ENCODE data around the gene RYR2.
"Not testable (repeated sequence)": the region's sequence is repeated elsewhere in the genome, so short reads cannot be mapped to it uniquely, and the experiment has no call there.

Gene RYR2

DNA sequence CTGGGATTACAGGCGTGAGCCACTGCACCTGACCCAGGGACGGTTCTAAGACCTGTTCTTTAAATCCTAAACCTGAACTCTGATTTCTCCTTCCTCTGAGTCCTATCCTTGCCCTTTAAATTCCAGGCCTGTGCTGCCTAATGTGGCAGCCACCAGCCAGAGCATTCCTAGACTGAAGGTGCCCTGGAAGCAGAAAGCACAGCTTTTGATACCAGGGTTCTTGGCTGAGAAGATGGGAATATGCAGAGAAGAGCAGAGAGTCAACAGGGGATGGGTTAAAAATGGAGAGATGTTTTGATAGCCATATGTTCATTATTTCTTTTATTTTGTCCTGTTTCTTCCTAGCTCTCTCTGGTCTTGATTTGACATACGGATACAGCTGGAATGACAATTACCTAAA is 49.7 kb downstream of the RYR2 start:
- DNase-seq: no peak

DNA sequence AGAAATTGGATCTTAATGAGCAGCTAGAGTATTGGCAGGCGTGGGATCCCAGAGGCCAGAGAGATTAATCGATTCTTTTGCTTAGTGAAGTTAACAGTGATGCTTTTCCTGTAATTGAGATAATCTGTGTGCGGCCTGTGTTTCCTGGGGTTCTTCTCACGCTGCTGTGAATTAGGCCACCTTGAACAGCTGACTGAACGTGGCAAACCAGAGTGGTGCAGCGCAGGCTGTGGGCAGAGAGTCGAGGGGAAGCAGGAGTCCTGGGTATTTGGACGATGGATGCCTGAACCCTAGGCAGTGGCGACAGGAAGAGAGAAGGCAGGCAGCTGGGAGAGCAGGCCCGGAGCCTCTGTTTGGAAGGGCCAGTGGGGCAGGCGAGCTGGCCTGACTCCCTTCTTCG is 51.7 kb downstream of the RYR2 start:
- no peak for DNase-seq

DNA sequence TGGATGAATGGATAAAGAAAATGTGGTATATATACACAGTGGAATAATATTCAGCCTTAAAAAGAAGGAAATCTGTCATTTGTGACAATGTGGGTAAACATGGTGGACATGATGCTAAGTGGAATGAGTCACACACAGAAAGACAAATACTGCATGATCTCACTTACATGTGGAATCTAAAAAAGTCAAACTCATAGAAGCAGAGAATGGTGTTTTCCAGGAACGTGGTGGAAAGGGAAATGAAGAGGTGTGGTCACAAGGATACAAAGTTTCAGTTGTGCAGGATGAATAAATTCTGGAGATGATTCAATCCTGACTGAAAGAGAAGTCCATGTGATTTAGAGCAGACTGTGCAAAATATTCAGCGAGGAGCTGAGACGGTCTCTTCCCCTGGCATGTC is 56.6 kb downstream of the RYR2 start:
- no peak for DNase-seq

DNA sequence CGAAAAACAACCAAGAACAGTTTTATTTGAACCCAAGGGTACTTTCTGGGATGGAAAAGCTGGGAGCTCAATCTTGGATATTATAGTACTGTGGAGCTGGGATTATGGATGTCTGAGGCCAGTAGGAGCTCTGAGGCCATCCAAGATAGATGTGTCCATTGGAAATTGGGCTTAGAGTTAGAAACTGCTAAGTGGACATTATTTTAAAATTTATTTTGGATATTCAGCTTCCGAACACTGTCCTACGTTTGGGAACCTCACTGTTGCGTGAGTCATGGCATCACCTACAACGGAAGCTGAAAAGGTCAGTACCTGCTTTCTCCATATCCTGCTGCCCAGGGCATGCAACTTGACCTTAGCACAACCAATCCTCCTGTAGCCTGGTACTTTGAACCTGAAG is 61.0 kb downstream of the RYR2 start:
- no peak for DNase-seq

DNA sequence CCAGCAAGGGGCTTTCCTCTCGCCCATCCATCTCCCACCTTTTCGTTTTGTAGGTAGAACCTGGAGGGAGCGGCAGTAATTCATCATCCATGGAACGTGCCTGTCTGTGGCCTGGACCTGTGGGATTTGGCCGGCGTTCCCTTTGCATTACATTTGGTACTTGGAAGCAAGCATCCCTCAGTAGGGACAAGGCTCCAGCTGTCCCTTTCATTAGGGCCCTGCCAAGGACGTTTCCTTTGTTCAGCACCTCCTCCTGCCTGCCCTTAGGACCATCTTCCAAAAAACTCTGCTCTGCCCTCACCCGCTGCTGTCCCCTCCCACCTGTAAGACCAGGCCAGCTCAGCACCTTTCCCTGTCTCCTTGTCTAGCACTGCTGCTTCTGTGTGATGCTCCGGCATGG is 62.1 kb downstream of the RYR2 start:
- DNase-seq: no peak

DNA sequence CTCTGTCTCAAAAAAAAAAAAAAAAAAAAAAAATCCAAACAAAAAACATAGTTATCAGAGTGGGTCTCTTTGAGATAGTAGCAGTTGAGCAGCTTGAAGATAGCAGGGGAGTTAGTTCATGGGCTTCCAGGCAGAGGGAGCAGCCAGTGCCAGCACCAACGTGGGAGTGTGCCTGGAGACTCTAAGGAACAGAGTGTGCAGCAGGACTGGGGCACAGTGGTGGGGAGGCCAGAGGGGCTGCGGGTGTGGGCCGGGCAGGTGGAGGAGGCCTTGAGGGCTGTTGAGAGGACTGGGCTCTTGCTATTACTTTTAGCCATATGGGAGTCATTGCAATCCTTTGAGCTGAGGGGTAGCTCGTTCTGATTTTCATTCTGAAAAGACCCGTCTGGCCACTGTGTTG is 63.8 kb downstream of the RYR2 start:
- DNase-seq: no peak

DNA sequence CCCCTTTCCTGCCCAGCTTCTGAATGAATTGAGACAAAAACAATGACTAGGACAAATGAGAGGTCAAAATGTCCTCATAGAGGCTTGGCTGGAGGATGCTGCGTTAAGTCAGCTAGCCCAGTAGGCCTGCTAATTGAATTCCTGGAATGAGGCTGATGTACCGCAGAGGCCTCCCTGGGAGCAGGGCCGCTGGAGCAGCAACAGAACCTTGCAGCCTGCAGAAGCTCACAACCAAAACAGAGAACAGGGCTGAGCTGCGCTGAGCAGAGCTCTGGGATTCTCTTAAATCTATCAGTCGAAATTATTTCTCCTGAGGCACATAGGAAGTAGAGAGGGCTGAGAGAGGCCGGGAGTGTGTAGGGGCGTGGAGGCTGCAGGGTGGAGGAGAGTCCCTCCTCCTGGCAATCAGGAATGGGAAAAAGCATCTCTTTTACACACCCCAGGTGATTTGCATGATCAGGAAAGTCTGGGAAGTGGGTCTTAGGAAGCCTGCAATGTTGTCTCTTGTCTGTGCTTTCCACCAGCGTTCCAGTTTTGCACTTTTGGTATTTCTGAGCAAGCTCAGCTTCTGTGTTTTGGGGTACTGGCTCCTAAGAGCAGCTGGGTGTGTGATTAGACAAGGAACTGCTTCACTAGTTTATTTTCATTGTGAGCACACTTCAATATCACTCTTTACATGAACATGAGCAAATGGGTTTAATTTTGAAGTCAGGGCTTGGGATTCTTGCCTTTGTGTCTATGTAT is 66.5 kb downstream of the RYR2 start:
- no peak for DNase-seq

DNA sequence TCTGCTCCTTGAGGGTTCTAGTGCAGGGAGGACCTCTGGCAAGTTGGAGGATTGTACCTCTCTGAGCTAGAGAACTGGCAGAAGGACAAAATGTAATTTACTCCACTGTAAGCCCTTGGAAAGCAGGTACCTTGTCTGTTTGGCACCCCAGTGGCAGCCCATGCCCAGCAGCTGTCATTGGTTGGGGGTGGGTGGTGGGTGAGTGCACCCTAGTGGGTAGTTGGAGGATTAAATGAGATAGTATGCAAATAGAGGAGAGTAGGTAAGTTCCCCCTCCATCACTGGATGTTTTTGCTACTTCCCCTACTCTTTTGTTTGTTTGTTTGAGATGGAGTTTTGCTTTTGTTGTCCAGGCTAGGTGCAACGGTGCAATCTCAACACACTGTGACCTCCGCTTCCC is 69.8 kb downstream of the RYR2 start:
- no peak for DNase-seq

DNA sequence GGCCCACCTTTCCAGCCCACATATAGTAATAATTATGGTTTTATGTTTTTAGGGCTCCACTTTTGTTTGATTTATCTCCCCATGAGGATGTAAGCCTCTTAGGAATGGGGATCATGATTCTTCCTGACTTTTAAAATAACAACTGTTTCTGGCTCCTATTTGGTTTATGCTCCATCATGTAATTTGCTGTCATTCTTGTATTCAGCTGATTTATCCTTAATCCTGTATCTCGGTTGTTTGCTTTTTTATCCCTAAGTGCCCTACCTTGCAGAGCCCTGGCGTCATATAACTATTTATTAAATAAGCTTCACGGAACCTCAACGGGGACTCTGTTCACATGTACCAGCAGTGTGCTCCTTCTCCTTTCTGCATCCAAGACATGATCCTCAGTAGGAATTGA is 70.7 kb downstream of the RYR2 start:
- DNase-seq: no peak

DNA sequence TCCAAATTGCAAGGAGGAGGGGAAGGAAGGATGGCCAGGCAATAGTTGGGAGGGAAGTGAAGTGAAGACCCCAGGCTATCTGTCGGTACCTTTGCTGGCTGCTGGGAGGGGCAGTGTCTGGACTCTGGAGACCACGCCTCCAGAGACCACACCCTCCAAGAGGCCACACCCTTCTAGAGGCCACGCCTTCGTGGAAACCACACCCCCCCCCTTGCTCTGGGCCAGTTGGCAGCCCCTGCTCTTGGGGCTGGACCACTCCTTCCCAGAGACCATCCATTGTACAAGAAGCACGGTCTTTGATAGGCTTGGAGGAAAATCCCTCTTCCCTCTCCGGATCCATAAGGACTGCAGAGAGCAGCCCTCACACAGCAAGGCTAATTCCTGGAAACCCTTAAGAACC is 73.1 kb downstream of the RYR2 start:
- DNase-seq: no peak

DNA sequence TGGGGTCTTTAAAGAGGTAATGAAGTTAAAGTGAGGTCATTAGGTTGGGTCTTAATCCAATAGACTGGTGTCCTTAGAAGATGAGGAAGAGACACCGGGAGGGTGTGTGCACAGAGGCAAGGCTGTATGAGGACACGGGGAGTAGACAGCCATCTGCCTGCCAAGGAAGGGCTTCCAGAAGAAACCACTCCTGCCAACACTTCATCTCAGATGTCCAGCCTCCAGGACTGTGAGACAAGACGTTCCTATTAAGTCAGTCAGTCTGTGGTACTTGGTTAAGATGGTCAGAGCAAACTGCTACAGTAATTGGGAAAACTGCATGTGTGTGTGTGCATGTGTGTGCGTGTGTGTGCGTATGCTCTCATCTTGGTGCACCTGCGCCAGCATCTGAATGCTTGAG is 77.1 kb downstream of the RYR2 start:
- no peak for DNase-seq

DNA sequence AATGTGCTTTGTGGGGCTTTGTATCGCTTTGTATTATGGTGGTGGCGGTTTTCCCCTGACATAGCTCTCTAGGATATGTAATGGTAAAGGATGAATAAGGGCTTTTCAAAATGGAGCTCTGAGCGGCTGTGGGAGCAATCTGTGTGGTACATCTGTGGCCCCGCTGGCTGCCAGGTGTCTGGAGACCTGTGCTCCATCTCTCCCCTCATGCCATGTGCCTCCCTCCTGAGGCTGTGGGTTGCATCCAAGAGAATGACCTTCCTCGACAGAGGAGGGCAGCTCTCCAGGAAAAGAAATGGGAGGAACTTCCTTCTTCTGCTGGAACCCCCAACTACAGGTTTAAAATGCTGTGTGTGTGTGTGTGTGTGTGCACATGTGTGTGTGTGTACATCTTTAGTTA is 78.7 kb downstream of the RYR2 start:
- no peak for DNase-seq

DNA sequence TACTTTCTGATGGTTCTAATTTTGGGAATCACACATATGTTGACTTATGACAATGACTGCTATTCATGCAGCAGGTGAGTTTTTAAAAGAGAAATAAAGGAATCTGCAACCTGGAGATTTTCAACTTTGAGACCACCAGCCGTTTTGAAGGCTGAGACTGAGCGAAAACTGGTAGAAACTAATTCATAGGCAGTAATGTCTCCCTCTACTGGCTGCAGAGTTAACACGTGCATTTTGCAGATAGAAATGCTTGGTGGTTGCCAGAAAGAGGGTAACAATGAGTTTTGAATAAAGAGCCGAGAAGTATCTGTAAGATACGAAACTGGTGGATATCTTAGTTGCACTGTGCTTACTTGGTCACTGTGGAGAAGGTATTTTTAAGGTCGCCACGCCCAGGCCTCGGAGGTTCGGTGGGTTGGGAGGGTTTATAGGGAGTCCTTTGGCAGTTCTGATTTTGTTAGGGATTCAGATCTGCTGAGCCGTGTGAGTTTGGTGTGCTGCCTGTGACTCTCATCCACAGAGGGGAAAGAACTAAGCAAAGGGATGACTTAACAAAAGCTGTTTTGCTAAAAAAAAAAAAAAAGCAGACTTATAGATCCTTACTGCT is 83.0 kb downstream of the RYR2 start:
- DNase-seq: no peak

DNA sequence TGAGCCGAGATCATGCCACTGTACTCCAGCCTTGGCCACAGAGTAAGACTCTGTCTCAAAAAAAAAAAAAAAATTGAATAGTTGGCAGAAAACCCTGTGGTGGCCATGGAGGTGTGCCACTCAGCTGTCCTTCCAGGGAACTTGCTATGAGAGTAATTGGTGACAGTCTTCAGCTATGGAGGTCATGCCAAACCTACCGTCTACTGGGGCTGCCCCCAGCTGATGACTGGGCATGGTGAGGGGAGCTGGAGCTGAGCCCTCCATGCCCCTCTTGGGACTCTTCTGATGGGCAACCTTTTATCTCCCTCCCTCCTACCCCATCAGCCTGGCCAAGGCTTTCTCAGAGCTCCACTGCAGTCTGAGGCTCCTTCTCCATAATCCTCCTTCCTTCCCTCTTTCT is 84.2 kb downstream of the RYR2 start:
- DNase-seq: no peak

DNA sequence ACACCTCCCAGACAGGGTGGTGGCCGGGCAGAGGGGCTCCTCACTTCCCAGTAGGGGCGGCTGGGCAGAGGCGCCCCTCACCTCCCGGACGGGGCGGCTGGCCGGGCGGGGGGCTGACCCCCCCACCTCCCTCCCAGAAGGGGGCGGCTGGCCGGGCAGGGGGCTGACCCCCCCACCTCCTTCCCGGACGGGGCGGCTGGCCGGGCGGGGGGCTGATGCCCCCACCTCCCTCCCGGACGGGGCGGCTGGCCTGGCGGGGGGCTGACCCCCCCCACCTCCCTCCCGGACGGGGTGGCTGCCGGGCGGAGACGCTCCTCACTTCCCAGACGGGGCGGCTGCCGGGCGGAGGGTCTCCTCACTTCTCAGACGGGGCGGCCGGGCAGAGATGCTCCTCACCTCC is 85.3 kb downstream of the RYR2 start:
- DNase-seq: not testable (repeated sequence)

DNA sequence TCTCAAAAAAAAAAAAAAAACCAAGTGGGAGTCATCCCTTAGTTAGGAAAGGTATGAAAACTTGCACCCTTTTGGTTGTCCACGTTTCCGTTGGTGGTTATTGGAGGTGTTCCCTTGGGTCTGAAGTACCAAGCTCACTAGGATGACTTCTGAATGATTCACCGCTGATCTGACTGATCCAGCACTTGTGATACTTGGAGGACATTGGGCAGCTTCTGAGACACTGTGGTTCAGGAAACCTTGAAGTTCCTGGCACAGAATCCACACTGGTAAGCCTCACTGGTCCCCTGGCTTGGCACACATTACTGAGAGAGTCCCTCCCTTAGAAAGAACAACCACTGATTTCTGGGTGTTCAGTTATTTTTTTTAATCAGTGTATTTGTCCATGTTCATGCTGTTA is 91.9 kb downstream of the RYR2 start:
- DNase-seq: peak; percentile 2

DNA sequence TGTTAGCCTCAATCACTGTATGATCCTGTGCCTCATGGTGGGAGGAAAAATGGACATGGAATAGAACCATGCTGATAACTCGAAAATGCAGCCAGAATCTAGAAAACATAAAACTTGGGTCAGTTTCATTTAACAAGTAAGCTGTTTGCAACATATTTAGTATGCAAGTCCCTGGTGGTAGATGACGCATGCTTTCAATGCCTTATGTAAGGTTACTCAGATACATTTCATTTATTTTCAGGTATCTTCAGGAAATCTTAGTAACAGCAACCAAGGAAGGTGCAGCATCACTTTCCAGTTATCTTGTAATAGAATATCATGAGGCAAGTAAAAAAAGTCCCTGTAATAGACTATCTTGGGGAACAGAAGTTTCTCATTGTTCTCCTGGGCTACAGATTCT is 92.9 kb downstream of the RYR2 start:
- DNase-seq: no peak

DNA sequence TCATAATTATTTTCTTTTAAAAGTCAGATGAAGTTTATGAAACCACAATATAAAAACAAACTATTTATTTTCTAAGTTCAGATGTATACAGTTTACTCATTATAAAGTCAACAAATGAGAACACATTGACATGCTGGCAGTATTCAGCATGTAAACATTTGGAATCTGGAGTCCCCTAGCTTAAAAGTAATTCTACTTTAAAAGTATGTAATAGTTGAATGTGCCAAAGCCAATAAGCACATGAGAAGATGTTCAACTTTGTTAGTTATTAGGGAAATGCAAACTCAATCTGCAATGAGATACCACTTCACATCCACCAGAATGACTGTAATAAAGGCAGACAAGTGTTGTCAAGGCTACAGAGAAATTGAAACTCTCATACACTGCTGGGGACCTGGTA is 96.6 kb downstream of the RYR2 start:
- DNase-seq: no peak

DNA sequence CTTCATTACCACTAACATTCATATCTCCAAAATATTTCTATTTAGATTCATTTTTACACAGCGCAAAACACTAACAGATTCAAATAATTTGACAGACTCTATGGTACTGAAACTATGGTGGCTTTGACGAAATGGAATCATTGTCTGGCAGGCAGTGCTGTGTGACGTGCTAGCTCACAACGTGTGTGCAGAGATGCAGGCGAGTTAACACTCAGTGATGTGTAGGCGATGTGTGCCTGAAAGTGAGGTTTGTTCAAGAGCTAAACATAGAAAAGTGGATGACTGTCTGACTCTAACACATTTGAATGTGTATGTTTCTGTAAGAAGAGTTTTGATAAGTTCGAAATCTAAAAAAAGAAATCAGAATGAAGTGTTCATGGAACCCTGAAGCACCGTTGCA is 97.7 kb downstream of the RYR2 start:
- DNase-seq: no peak

DNA sequence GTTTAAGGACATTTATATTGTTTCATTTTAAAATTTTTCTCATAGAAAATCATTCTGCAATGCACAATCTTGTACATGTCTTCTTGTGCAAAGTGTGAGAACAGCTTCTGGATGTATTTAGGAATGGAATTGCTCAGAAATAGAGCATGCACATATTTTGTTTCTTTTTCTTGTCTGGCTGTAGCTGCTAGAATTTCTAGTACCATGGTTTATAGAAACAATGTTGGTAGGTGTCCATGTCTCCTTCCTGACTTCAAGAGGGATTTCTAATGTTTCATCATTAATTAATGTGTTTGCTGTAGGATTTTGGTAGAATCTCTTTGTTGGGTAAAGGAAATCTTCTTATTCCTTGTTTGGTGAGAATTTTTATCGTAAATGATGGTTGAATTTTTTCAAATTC is 99.0 kb downstream of the RYR2 start:
- DNase-seq: no peak

DNA sequence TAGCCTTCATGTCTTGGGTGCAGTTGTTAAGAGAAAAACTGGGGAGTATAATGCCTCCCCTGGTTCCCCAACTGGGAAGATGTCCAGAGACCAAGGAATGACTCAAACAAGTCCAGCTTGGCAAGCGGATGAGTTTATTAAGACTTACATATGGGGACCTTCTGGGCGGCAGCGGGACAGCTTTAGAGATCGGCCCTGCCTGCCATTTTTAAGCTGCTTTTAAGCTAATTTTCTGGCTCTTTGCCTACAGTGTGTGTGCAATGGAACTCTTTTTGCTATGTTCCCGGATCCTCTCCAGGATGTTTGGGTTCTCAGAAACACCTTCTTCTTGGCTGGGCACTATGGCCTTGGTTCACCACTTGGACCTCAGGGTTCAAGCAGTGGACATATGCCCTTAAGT is 99.5 kb downstream of the RYR2 start:
- DNase-seq: no peak

DNA sequence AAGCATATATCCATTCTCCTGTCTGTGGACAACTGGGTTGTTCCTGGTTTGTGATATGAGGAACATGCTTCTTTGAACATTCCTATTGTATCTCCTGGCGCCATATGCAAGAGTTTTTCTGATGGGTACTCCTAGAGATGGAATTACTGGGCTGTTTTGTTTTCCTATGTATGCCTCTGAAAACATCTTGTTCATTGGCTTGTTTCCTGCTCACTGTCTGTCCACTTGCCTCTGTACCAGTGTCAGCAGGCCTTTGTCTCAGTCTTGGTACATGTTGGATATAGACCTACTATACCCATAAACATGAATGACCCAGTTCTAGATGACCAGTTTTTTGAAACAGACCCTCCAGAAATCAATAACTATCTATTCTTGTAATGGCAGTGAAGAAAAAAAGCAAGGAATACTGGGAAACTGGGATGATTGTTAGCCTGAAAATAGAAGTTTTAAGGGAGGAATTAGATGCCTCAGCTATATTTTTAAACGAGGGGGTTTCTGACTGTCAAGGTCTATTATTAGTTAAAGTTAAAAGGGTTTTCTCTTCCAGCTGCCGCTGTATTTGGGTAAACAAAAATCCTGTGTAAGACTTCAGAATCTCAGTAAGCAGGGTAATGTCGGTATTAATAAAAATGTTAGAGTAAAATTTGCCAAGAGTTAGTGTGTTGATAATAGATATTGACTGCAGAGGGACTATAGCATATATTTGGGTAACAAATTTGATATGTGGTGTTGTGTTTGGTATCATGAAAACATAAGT is 103.6 kb downstream of the RYR2 start:
- DNase-seq: no peak

DNA sequence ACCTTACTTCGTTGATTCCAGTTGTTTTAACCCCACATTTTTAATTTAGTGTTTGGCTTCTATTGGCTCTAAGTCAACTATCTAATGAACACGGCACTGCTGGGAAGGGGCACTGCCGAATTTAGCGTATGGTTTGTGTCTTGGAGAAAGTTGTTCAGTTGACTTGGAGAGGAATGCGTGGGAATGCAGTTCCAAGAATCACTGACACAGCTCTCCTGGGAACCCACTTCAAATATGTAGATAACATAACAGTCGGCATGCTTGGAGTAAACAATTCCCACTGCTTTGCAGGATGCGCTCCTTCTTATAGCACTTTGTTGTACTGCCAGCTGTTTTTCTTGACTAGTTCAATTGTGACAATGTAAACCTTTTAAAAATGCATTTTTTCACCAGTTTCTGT is 104.3 kb downstream of the RYR2 start:
- no peak for DNase-seq

DNA sequence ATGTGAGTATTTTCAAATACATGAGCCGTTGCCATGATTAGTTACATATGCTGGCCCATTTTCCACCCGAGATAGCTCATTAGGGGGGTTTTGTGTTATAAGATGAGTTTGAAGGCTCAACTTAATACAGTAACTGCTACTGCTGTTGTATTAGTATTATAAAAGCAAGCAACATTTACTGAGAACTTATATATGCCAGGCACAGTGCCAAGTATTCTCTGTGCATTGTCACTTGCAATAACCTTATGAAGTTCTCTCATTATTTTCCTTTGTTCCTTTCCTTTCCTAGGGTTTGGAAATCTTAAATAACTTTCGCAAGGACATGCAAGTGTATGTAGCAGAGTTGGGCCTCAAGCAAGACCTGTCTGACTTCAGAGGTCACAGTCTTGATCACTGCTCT is 107.9 kb downstream of the RYR2 start:
- no peak for DNase-seq

Measured in T1000 (cell line).